ENCODE results near the gene TGFB2. TPM values are rescaled to one million over a fixed set of nuclear protein-coding genes. Genes with fewer than 3 reads are reported as not detected.

The TGFB2 gene
- total RNA-seq, 2 donors from 2014 or later, result 4.3 to 8.7 TPM

DNA sequence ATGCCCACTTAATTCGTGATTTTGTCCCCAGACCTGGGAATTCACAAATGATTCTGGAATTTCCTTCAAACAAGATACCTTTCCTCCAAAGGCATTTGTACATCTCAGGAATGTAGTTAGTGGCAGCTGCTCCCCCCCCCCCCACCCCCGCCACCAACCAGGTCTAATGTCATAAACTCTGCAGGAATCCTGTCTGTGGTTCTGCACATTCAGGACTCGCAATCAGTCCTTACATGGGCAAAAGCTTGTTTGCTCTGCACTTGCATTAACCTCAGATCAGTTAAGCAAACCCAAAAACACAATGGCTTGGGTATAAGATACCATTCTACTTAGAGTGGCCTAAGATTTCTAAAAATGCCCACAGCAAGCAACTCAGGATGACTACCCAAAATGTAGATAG, 143.8 kb downstream of the TGFB2 start:
- H3K27me3 ChIP-seq, result no peaks in the 10 kb centered on the region

GRCh38 chr1:218490406-218490922, 145.3 kb downstream of the TGFB2 start:
- TF ChIP-seq, protein P1, sequence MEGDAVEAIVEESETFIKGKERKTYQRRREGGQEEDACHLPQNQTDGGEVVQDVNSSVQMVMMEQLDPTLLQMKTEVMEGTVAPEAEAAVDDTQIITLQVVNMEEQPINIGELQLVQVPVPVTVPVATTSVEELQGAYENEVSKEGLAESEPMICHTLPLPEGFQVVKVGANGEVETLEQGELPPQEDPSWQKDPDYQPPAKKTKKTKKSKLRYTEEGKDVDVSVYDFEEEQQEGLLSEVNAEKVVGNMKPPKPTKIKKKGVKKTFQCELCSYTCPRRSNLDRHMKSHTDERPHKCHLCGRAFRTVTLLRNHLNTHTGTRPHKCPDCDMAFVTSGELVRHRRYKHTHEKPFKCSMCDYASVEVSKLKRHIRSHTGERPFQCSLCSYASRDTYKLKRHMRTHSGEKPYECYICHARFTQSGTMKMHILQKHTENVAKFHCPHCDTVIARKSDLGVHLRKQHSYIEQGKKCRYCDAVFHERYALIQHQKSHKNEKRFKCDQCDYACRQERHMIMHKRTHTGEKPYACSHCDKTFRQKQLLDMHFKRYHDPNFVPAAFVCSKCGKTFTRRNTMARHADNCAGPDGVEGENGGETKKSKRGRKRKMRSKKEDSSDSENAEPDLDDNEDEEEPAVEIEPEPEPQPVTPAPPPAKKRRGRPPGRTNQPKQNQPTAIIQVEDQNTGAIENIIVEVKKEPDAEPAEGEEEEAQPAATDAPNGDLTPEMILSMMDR (IDR thresholded peaks at IDR 0.05), result no peak
- Histone ChIP-seq H3K36me3 (no peaks in the 10 kb centered on the region), H3K4me1 (peaks cover 0 to 6% of the 10 kb centered on the region in 2 donors), H3K27me3 (no peaks in the 10 kb centered on the region), H3K9me3 (no peaks in the 10 kb centered on the region), H3K4me3 (no peak overlapping the region), H3K27ac (no peak overlapping the region)
- DNase-seq (ENCODE audit: low spot score), result no peak

More for the DNA sequence above, 143.8 kb downstream of the TGFB2 start:
- H3K4me1 ChIP-seq, result peaks cover 0 to 6% of the 10 kb centered on the region in 2 donors
- TF ChIP-seq, protein P1 (IDR thresholded peaks at IDR 0.05), result no peak
- H3K4me3 ChIP-seq, result no peak overlapping the region
- no peaks in the 10 kb centered on the region for H3K36me3 ChIP-seq
- no peak for DNase-seq (ENCODE audit: low spot score)
- no peaks in the 10 kb centered on the region for H3K9me3 ChIP-seq
- no peak overlapping the region for H3K27ac ChIP-seq

DNA sequence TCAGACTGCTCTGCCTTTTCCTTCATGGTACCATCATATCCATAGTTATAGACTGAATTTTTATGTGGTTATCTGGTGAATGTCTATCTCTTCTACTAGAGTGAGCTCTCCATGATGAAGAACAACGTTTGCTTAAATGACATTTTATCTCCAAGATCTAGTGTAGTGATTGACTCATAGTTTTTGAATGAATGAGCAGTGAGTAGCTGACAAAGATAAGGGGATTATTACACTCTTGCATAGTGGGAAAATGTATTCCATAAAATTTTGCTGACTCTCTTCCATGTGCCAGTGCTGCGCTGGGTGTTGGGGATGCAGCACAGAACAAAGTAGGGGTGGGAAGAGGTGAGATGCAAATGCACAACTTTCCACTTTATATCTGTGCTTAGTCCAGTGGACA, 147.7 kb downstream of the TGFB2 start:
- H3K9me3 ChIP-seq, result no peaks in the 10 kb centered on the region
- no peak for DNase-seq (ENCODE audit: low spot score)
- H3K27me3 ChIP-seq, result no peaks in the 10 kb centered on the region
- H3K4me1 ChIP-seq, result peaks cover 0 to 3% of the 10 kb centered on the region in 2 donors
- no peaks in the 10 kb centered on the region for H3K36me3 ChIP-seq
- no peak overlapping the region for H3K4me3 ChIP-seq
- TF ChIP-seq, protein P1 (IDR thresholded peaks at IDR 0.05), result no peak
- no peak overlapping the region for H3K27ac ChIP-seq

DNA sequence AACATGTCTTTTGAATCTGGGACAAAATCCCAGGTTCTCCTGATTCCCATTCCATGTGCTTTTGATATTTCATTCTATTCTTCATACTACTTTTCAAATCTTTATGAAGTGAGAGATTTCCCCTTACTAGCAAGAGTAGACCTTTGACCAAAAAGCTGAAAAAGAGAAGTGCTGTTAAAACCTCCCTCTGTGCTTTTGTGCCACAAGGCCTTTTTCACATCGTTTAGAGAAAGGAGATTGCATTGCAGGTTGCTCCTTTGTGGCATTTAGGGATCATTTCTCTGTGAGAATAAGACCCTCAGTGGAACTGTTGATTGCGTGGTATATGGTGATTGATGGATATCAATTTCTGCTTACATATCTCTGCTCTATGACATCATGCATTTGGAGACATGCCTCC, 148.8 kb downstream of the TGFB2 start:
- H3K4me3 ChIP-seq, result no peak overlapping the region
- no peak for DNase-seq (ENCODE audit: low spot score)
- TF ChIP-seq, protein P1 (IDR thresholded peaks at IDR 0.05), result no peak
- no peaks in the 10 kb centered on the region for H3K27me3 ChIP-seq
- no peaks in the 10 kb centered on the region for H3K36me3 ChIP-seq
- no peaks in the 10 kb centered on the region for H3K9me3 ChIP-seq
- no peak overlapping the region for H3K27ac ChIP-seq
- H3K4me1 ChIP-seq, result no peaks in the 10 kb centered on the region

Other genes with a start within 250 kb of the TGFB2 start
- gene RRP15, start 60.0 kb upstream of the TGFB2 start, total RNA-seq, result 1 to 10 TPM; 5.3 to 6.2 TPM

Measured in right atrium auricular region (tissue), 2 donors.